T-helper 2 cell (primary cell): ENCODE measurements around the gene ATP13A3.

Experiments used
- DNase-seq, 5 experiments: peaks; one replicate each; pipeline versions ENCODE4 v3.0.0 to v3.0.0-alpha.2; 2012 to 2022

ATP13A3 gene

DNA sequence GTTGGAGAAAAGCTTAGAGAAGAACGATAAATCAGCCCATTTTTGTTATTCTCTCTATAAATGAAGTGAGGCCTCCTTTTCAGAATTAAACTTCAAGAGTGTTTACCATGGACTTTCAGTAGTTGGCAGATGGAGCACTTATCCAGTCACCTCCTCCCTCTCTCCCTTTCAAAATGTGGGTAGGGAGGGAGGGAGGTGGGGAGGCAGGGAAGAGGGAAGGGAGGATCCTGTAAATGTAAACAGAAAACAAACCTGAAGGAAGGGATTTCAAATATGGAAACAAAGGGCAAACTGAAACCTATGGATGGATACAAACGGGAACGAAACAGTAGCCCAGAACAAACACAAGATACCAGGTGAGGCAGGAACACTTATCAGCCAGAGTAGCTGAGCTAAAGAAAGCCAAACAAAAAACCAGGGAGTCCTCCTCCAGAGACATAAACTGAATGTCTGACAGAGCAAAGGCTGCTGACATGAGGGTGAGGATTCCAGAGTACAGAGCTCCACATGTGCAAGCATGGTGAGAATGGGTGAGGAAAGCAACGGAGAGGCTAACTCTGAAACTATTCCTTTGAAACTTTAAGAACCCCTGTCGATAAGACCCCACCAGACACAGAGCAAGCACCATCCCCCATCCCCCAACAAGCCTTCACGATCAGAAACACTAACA, 46.8 kb downstream of the ATP13A3 start:
- no peak for DNase-seq

DNA sequence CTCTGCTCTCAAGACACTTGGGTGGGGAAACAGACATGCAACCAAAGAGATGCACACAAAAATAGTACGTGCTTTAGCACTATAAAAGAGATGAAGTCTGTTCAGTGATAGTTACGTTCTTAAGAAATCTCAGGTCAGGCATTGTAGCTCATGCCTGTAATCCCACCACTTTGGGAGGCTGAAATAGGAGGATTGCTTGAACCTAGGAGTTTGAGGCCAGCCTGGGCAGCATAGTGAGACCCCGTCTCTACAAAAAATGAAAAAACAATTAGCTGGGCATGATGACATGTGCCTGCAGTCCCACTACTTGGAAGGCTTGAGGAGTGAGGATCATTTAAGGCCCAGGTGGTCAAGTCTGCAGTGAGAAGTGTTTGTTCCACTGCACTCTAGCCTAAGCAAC, 52.3 kb downstream of the ATP13A3 start:
- no peak for DNase-seq

DNA sequence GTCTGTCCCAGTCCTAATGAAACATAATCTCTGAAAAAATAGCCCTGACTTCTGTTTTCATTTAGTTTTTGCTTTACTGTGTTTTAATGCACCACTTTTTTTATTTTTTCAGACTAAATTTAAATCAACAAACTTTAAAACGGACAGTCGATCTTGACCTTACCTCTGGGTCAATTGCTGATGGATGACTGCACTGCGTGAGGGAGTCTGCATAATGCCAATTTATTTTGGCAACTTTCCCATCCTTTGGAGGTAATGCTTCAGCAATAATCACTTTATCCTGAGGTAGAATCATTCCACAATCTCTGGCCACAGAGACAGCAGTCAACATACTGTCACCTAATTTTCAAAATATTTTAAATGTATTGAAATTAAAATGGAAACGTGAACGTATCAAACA, 55.2 kb downstream of the ATP13A3 start:
- no peak for DNase-seq

DNA sequence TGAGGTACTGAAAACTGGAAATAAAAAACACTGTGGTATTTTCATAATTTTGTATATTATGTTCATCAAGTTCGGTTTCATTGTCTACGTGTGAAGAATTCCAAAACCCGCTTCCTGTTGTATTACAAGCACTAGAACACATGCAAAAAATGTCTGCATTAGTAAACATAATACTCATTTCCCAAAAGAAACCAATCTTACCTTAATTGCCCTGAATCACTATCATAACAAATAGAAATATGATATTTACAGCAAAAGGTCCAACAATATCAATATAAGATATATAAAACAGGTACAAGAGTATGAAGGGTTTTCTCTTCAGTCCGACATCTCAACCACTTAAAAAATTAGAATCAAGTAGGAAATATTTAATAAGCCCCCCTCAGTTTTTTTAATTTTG, 61.4 kb downstream of the ATP13A3 start:
- DNase-seq: no peak

DNA sequence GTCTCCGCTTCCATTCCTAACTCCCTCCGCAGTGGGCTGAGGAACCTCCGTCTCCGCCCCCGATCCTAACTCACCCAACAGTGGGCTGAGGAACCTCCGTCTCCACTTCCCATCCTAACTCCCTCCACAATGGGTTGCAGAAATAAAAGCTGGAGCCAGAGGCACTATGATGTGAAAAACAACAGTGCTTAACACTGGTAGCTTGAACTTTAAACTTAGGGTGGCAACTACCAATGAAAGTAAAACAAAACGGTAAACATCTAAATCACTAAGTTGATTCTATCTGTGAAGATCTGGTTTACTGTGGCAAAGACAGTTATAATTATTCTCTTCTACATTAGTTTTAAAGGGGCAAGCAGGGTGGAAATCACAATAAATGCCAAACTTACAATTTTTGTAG, 61.8 kb downstream of the ATP13A3 start:
- no peak for DNase-seq

DNA sequence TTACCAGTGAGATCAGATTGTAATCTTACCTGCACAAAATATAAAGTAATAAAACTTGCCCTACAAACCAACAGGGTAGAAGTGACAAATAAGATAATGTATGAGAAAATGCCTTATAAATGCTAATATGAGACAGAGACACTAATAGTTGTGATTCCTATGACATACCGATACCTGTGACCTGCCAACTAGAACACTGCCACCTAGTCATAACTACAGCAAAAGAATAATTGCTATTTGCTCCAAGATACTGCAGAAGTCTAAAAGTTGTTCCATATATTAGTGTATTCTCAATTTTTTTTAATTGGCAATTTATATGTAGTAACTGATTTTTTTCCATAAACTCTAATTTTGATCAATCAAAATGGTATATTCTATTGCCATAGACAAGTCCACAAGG, 62.4 kb downstream of the ATP13A3 start:
- DNase-seq: no peak

DNA sequence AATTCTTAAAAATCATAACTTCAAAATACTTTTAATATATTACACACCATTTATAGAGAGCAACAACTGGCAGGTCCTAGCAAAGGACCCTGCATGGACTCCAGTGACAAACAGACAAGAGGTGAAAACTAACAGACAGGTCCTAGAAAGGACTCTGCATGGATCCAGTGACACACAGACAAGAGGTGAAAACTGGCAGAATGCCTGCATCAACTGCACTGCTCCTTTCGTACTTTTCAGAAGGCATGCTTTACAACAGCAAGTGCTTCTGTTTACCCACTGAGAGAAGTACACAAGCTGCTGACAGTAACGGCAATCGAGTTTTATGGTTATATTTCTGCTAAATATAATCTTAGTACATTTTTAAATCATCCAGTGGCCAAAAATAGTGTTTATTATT, 63.5 kb downstream of the ATP13A3 start:
- DNase-seq: no peak

DNA sequence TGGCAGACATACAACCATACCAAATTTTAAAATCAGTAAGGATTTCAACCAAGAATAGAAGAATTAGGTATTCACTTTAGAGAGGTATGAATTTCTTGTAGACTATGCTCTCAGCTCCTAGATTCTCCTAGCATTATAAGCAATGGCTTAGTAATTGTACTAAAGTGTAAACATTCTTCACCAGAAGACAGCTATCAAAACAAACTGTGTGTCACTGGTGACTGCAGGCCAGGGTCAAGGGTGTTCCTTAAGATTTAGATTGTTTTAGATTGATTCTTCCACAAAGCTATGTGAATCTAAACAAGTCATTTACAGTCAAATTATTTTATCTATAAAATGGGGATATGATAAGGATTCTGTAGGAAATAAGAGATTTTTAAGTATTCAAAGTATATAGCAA, 64.6 kb downstream of the ATP13A3 start:
- DNase-seq: no peak

DNA sequence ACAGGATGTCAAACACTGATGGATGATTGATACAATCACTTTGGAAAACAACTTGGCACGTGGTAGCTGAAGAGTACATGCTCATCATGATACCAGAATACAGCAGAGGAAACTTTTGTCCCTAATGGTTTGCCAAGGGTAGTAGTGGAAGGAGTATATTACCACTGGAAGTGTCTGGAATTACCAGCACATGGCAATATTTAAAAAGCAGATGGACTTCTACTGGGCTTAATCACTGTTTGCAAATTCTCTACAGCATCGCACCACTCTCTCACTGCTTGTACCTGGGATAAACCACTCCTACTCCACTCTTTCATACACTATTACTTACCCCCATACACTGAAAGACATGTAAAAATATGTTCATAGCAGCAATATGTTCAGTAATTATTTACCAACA, 68.1 kb downstream of the ATP13A3 start:
- no peak for DNase-seq

DNA sequence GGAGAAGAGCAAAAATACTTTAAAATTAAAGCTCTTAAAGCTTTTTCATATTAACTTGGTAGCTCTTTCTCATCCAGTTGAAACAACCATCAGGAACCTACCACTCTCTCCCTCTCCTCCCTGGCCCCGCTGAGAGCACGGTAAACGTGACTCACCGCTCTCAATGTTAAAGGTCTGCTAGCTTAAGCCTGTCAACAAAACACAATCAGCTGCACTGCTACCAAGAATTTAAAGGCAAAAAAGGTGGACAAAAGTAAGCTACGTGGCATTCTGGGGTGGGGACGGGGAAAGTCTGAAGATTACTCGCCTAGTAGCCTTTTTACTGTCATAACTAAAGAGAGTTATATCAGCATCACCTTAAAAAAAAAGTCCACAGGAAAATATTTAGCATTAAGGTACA, 79.4 kb downstream of the ATP13A3 start:
- no peak for DNase-seq

DNA sequence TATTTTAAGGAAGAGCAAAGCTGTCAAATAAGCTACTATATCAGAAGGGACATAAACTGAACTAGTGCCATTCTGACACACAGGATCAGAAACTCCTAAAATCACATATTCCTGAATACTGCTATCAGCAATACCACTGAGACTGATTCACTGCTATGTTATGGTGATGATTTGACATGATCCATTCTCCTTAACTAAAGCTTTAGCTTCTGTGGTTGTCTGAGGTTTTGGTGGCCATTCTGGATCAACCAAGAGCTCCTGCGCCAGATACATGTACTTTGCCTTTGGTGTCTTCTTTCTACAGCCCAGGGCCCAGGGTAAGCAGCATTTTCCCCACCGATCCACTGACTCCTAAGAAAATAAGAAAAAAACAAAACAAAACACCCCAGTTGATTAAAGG, 81.0 kb downstream of the ATP13A3 start:
- no peak for DNase-seq

DNA sequence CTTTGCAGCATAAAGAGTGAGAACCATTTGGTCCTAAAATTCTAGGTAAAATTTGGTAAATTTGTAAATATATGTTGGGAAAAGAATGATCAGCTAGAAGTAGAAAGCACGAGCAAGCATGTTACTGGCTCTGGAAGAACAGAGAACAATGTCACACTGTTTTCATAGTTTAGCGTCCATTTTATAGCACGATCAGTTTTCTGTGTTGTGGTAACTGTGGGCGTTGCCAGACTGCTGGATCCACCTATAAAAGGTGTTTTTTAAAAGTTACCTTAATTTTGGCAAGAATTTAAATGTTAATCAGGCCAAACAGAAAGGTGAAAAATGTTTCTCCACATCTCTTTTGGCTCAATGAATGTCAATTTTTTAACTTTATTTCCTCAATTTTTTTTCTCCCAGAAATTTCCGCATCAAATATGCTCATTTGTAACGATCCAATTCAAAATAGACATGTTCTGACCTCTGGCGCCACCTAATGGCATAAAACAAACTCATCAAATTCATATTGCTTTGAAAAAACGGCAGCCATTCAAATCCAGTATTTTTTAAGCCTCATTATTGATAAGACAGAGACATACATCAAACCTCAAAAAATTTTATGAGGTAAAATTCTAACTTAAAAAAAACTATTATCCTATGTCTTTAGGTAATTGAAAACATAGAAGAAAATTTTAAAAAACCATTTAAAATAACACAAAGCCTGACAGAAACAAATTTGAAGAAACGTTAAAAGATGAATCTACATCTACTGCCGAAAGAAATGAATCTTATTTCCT, 82.2 kb downstream of the ATP13A3 start:
- peak in 2 of 5 experiments; percentile 8 to 54 for DNase-seq

DNA sequence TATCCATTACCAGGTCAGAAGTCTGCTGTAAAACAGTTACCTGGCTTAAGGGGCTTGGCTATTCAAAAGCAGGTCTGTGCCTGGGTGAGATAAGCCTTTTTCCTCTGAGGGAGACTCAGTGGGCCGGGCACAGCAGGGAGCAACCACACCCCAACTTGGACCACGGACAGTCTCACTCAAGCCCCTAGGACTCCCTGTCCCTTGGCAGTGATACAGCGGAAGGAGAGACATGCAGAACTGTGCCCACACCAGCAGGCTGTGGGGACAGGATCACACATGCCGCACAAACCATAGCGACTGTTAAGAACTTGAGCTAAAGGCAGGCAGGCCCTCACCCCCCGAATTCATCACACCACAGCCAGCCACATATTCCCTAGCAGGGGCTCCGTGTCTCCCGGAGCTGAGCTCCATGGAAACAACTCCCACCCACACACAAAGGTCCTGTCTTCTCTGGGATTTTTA, 84.9 kb downstream of the ATP13A3 start:
- no peak for DNase-seq

DNA sequence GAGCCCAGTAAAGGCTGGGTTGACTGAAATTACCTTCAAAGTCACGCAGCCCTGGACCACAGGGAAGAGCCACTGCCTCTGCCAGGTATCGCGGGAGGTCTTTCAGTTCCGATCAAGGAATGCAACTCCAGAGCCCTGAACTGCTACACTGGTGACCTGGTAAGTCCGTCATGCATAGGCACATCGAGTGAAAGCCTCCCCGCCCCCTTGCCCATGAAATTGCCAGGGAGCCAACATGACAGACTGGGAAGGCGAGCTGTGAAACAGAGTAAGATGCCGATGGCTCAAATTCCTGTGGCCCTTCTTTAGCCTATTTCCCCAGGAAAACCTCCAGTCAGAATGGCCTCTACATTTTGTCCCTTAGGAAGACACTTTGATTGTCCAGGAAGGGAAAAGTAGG, 85.5 kb downstream of the ATP13A3 start:
- no peak for DNase-seq

DNA sequence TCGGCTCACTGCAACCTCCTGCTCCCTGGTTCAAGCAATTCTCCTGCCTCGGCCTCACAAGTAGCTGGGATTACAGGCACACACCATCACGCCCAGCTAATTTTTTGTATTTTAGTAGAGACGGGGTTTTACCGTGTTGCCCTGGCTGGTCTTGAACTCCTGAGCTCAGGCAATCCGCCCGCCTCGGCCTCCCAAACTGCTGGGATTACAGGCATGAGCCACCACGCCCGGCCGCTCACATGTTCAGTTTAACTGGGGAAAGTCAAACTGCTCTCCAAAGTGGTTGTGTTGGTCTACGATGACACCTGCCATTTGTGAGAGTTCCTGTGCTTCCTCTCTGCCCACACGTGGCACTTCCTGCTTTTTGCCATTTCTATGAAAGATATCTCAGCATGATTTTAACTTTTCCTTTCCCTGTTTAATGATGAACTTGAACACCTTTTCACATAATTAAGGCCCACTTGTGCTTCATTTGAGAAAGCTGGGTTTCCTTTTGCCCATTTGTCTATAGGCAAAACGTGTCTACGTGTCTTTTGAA, 86.9 kb downstream of the ATP13A3 start:
- no peak for DNase-seq

DNA sequence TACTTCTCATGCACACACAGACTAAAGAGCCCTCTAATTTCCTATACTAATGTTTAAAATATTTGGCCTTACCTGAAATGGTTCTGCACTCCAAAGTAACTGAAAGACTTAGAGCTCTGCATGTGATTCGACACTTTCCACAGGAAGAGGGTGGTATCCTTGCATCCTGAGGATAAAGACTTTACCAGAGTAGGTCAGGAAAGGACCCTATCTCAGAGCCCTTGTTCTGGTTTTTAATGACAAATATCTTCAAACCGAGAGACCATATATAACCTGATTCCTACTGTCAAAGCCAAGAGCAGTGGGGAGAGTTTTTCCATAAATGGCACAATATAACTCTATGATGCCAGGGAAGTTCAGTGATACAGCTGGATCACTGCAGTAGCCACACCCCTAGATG, 87.6 kb downstream of the ATP13A3 start, which contains the start of gene GP5:
TSS of gene GP5 (minus strand) at position 101 of the 400 bp plus-strand sequence. CDS start 984 bp downstream, outside the sequence.
- no peak for DNase-seq

DNA sequence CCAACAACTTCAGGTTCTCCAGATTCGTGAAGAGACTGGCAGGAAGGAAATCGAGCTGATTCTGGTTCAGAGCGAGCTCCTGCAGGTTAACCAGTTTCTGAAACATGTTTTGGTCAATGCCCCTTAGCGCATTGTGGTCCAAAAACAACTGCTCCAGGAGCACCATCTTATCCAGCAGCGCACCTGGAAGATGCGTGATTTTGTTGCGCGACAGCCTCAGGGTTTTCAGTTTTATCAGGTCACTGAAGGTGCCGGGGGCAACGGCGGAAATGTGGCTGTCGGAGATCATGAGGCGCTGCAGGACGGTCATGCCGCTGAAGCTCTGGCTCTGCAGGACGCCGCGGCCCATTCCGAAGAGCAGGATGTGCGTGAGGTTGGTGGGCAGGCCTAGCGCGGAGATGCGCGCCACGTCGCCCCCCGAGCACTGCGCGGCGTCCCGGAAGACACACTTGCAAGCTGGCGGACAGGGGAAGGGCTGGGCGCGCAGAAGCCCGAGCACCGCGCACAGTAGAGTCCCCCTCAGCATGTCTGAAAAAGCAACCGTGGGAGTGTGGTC, 89.0 kb downstream of the ATP13A3 start:
- peak in 1 of 5 experiments; percentile 73 for DNase-seq

DNA sequence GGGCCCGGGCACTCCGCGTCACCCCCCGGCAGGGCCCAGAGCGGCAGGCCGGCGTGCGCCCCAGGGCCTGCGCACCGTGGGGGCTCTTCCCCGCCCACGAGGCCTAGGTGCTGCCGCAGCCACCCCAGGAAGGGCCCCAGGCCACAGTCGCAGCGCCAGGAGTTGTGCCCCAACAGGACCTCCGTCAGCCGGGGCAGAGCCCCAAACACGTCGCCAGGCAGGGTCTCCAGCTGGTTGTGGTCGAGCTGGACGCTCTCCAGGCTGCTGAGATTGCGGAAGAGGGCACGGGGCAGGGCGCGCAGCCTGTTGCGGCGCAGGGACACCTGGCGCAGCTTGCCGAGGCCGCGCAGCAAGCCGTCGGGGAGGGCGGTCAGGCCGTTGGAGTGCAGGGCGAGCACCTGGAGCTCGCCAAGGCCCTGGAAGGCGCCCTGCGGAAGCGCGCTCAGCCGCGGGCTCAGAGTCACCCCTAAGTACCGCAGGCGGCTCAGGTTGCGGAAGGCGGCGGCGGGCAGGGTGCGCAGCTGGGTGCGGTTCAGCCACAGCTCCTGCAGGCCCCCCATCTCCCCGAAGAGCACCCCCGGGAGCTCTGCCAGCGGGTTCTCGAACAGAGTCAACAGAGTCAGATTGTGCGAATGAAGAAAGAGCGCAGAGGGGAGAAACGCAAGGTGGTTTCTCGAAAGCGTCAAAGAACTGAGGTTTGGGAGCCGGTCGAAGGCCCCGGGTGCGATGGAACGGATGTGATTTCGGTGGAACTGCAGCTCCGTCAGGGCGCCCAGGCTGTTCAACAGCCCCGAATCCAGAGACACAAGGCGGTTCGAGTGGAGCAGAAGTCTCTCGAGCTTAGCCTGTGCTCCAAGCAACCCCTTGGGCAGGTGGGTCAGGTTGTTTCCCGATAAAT, 89.7 kb downstream of the ATP13A3 start:
- peak in 2 of 5 experiments; percentile 13 to 80 for DNase-seq

DNA sequence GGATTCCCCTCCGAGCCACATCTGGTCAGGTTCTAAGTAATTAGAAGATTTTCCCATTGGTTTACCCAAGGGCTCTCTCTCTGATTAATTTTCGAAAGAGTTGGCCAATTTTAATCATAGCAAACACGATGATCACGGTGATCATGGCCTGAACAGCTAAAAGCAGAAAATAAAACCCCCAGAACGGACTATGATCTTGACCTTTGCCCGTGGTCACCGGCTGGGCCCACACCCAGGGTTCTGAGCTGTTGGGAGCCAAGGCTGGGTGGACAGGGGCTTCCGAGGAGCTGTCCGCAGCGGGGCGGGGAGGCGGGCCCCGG, 90.3 kb downstream of the ATP13A3 start:
- no peak for DNase-seq

DNA sequence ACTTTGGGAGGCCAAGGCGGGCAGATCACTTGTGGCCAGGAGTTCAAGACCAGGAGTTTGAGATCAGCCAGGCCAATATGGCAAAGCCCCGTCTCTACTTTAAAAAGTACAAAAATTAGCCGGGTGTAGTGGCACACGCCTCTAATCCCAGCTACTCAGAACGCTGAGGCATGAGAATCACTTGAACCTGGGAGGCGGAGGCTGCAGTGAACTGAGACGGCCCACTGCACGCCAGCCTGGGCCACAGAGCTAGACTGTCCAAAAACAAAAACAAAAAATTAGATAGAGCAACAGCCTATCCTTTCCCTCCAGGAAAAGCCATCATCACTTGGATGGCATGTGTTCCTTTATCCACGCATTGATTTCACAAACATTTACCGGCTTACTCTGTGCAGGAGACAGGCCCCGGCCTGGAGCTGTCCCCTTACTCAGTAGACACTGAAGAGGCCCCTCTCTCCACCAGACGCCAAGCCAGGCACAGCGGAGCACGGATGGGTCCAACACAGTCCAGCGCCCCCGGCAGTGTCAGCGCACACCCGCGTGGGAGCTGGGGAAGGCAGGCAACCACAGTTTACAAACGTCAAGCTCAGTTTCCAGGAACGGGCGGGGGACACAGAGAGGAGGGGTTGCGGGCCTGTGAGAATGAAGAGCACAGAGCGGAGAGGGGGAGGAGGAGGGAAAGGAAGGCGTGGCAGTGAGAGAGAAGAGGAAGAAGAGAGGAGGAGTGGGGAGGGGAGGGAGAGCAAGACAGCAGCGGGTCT, 90.8 kb downstream of the ATP13A3 start:
- peak in 2 of 5 experiments; percentile 22 to 81 for DNase-seq

DNA sequence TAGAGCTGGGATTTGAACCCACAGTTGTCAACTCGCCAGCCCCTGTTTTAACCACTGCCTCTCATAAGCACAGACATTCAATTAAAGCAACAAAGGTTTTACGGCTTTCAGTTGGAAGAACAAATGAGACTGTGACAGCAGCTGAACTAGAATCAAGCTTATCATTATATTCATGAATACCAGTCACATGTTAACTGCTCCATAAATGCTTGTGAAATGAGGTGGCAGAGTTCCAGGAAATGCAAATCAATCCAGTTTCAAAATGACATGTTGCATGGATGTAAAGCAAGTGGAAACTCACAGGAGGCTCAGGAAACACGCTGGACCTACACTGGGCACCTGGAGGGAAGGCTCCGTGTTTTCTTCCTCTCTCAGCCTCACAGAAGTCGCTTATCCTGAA, 91.6 kb downstream of the ATP13A3 start:
- DNase-seq: peak in 1 of 5 experiments; percentile 50

DNA sequence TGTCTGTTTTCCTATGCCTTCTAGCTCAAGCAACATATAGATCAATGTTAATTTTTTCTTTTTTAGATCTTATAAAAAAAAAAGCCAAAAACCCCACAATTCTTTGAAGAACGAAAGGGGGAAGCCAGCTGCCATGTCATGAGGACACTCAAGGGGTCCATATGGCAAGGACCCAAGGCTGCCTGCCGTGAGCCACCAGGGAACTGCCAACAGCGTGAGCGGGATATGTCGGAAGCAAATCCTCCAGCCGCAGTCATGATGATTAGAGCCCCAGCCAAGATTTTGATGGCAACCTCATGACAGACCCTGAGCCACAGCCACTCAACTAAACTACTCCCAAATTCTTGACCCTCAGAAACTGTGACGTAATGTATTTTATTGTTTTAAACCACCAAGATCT, 94.2 kb downstream of the ATP13A3 start:
- DNase-seq: no peak
